Fibroblast of pulmonary artery (primary cell): Measurements from ENCODE around the gene MEGF8.

Source experiments
- DNase-seq: peaks from one replicate; pipeline ENCODE4 v3.0.0-alpha.2; 2010; ENCODE audit warnings: low read depth
- H3K4me3 ChIP-seq: replicated peaks from 2 replicates; pipeline ENCODE4 v1.5.1; 2011; ENCODE audit warnings: low read depth, mild to moderate bottlenecking, control low read depth, low read length, moderate library complexity
- TF ChIP-seq, protein P1 (sequence below): IDR thresholded peaks from 2 replicates; pipeline ENCODE4 v1.5.1; 2011; ENCODE audit warnings: mild to moderate bottlenecking, control low read depth, low read length, inconsistent platforms; ENCODE audit errors: missing control alignments

Gene MEGF8

DNA sequence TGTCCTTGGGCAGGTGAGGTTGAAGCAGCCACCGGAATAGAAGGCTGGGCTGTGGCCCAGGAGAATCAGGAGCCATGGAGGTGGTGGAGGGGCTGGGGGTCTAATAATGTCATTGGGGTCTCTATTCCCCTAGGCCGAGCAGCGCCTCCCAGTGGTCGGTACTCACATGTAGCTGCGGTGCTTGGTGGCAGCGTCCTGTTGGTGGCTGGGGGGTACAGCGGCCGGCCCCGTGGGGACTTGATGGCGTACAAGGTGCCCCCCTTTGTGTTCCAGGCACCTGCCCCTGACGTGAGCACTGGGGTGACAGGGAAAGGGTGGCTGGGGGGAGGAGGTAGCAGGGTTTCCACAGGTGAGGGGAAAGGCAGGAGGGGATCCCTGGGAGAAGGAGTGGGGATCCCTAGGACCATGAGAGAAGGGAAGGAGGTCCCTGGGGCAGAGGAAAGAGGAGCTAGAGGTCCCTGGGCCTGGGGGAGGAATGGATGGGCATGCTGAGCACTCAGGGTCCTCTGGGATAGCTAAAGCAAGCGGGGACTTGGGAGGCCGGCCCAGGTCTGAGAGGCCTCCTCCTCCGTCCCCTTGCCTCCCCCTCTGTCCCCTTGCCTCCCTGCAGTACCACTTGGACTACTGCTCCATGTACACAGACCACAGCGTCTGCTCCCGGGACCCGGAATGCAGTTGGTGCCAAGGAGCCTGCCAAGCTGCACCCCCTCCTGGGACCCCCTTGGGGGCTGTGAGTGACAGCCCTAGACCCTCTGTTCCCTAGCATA is 18.1 kb downstream of the MEGF8 start:
- no peak overlapping the region for H3K4me3 ChIP-seq
- DNase-seq, result no peak
- TF ChIP-seq, protein P1, sequence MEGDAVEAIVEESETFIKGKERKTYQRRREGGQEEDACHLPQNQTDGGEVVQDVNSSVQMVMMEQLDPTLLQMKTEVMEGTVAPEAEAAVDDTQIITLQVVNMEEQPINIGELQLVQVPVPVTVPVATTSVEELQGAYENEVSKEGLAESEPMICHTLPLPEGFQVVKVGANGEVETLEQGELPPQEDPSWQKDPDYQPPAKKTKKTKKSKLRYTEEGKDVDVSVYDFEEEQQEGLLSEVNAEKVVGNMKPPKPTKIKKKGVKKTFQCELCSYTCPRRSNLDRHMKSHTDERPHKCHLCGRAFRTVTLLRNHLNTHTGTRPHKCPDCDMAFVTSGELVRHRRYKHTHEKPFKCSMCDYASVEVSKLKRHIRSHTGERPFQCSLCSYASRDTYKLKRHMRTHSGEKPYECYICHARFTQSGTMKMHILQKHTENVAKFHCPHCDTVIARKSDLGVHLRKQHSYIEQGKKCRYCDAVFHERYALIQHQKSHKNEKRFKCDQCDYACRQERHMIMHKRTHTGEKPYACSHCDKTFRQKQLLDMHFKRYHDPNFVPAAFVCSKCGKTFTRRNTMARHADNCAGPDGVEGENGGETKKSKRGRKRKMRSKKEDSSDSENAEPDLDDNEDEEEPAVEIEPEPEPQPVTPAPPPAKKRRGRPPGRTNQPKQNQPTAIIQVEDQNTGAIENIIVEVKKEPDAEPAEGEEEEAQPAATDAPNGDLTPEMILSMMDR, result peak; percentile 8

DNA sequence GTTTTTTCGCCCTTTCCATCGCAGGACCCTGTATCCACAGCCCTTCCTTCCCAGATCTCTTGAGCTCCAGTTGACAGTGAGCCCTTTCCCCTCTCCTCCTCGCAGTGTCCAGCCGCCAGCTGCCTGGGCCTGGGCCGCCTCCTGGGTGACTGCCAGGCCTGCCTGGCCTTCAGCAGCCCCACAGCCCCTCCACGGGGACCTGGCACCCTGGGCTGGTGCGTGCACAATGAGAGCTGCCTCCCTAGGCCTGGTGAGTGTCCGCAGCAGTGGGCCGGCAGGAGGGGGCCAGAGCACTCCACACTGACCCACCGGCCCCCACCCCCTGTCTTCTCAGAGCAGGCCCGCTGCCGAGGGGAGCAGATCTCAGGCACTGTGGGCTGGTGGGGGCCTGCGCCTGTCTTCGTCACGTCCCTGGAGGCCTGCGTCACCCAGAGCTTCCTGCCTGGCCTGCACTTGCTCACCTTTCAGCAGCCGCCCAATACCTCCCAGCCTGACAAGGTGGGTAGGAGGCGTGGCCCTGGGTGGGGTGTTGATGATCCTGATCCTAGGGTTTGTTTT is 19.0 kb downstream of the MEGF8 start:
- TF ChIP-seq, protein P1, result no peak
- DNase-seq, result no peak
- H3K4me3 ChIP-seq, result no peak overlapping the region

DNA sequence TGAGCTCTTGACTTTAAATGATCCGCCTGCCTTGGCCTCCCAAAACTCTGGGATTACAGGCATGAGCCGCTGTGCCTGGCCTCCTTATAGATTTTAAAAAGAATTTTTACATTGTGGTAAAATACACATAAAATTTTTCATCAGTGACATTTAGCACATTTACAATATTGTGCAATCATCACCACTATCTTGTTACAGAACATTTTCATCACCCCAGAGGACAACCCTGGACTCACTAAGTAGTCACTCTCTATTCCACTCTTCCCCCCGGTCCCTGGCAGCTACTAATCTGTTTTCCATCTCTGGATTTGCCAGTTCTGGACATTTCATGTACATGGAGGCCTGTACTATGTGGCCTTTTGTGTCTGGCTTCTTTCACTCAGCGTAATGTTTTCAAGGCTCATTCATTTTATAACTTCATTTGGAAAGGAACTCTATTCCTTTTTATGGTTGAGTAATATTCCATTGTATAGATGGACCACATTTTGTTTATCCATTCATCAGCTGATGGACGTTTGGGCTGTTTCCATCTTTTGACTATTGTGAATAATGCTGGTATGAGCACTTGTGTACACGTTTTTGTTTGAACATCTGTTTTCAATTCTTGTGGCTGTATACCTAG is 19.9 kb downstream of the MEGF8 start:
- TF ChIP-seq, protein P1, result no peak
- no peak overlapping the region for H3K4me3 ChIP-seq
- peak; percentile 32 for DNase-seq

DNA sequence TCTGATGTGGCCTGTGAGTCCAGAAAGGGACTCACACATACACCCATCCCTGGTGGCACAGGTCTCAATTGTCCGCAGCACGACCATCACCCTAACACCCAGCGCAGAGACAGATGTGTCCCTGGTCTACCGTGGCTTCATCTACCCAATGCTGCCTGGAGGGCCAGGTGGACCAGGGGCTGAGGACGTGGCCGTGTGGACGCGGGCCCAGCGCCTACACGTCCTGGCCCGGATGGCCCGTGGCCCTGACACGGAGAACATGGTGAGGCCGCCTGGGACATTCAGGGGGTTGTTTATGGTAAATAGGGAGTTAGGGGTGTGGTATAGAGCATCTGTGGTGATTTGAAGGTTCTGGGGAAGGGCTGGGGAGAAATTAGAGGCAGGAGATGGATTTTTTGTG is 22.8 kb downstream of the MEGF8 start:
- DNase-seq, result no peak
- TF ChIP-seq, protein P1, result no peak

DNA sequence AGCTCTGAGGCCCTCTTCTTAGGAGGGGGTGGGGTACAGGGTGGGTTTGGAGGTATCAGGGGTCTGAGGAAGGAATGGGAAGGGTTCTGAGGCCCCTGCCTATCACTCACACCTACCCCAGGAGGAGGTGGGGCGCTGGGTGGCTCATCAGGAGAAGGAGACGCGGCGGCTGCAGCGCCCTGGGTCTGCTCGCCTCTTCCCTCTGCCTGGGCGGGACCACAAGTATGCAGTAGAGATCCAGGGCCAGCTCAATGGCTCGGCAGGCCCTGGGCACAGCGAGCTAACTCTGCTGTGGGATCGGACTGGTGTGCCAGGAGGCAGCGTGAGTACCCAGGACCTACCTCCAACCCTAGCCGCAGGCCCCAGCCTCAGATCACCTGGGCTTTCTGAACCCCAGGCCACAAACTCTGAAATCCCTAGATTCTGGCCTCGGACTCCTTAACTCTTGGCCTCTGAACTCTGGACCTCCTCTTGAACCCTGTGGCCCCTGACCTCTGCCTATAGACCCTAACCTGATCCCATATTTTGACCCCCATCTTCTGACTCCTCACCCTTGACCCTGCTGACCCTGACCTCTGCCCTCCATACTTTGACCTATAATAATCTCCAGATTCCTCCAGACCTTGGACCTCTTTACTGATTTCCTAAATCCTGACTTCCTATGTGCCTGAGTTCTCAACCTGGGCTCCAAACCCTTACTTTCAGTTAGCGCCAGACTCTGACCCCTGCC is 24.1 kb downstream of the MEGF8 start:
- H3K4me3 ChIP-seq, result no peak overlapping the region
- DNase-seq, result no peak
- TF ChIP-seq, protein P1, result no peak

More for the DNA sequence above, 22.8 kb downstream of the MEGF8 start:
- no peak overlapping the region for H3K4me3 ChIP-seq

DNA sequence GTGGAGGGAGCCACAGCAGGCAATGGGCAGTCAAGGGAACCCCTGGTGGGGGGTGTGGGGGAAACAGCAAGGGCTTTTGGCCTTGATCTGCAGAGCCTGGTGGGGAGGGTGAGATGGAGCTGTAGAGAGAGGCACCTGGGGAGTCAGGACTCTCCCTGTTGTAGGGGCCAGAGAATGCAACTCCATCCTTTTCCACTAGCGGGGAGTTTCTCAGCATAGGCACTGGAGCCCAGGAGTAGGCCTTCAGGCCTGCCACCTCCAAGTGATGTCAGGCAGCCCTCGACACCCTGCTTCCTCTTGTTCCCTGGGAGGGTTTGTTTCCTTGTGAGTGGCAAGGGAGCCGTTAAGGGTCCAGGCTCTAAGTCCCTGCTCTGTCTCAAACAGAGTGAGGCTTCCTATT is 25.0 kb downstream of the MEGF8 start:
- TF ChIP-seq, protein P1, result no peak
- no peak overlapping the region for H3K4me3 ChIP-seq
- no peak for DNase-seq
